GM10266 (cell line): ENCODE measurements around the gene ITPR2.

ENCODE experiments used
- DNase-seq: peaks from one replicate; pipeline ENCODE4 v3.0.0; 2012; ENCODE audit errors: extremely low spot score
- CTCF ChIP-seq: IDR thresholded peaks from 2 replicates; pipeline ENCODE4 v1.5.1; 2012; ENCODE audit warnings: mild to moderate bottlenecking, low read depth; ENCODE audit not compliant: control insufficient read depth, insufficient read depth; ENCODE audit errors: missing control alignments

ITPR2 gene

GRCh38 chr12:26668847-26669246 is 164.1 kb downstream of the ITPR2 start:
- DNase-seq, result no peak
- TF ChIP-seq CTCF, result no peak

GRCh38 chr12:26668230-26668629 is 164.8 kb downstream of the ITPR2 start:
- no peak for TF ChIP-seq CTCF
- no peak for DNase-seq

GRCh38 chr12:26666286-26666685 is 166.7 kb downstream of the ITPR2 start:
- DNase-seq, result no peak
- no peak for TF ChIP-seq CTCF

GRCh38 chr12:26661399-26661798 is 171.6 kb downstream of the ITPR2 start:
- DNase-seq, result no peak
- no peak for TF ChIP-seq CTCF

- TF ChIP-seq CTCF, result no peak
- DNase-seq, result no peak
These were observed 173.1 kb downstream of the ITPR2 start for GRCh38 chr12:26659930-26660329.

- no peak for DNase-seq
- no peak for TF ChIP-seq CTCF
These were observed 174.0 kb downstream of the ITPR2 start for GRCh38 chr12:26658991-26659390.

- no peak for DNase-seq
- TF ChIP-seq CTCF, result no peak
These were observed 178.4 kb downstream of the ITPR2 start for GRCh38 chr12:26654623-26655022.
